ENCODE results near the gene EPHA2.

EPHA2 gene

DNA sequence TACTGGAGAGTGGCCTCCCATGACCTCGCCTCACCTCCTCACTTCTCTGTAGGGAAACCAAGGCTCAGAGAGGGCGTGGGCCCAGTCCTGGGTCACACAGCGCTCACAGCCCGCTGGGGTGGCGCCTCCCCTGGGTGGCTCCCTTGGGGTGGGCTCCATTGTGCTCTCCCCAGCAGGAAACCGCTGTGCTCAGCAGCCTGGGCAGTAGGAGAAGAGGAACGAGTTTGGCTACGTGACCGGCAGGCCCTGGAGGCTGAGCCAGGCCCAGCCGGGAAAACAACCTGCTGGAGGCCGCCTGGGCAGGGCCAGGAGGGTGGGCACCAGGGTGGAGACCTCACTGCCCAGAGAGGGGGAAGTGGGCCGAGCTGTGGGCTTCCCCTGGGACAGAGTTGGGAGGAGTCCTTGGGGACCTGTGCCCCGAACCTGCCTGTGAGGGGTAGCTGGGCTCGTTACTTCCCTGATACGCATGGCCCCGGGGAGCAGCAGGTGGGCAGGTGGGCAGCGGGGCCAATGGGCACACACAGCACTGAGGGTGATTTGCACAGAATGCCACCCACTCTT is 67.4 kb downstream of the EPHA2 start:
- TF ChIP-seq CTCF (conservative IDR thresholded peaks at IDR 0.05; ENCODE audit: low read depth, low read length): no peak
- no peak for DNase-seq (ENCODE audit: low read depth)
- H3K4me3 ChIP-seq (ENCODE audit: low read length): no peak overlapping the region

- no peak overlapping the region for H3K4me3 ChIP-seq (ENCODE audit: low read length)
- TF ChIP-seq CTCF (conservative IDR thresholded peaks at IDR 0.05; ENCODE audit: low read depth, low read length): no peak
- no peak for DNase-seq (ENCODE audit: low read depth)
These were observed 68.1 kb downstream of the EPHA2 start for GRCh38 chr1:16087733-16088132.

GRCh38 chr1:16085522-16085921 is 70.3 kb downstream of the EPHA2 start:
- H3K4me3 ChIP-seq (ENCODE audit: low read length): no peak overlapping the region
- DNase-seq (ENCODE audit: low read depth): no peak
- TF ChIP-seq CTCF (conservative IDR thresholded peaks at IDR 0.05; ENCODE audit: low read depth, low read length): no peak

- TF ChIP-seq CTCF (conservative IDR thresholded peaks at IDR 0.05; ENCODE audit: low read depth, low read length): no peak
- no peak for DNase-seq (ENCODE audit: low read depth)
- no peak overlapping the region for H3K4me3 ChIP-seq (ENCODE audit: low read length)
These were observed 72.4 kb downstream of the EPHA2 start for GRCh38 chr1:16083486-16083885.

GRCh38 chr1:16082283-16083038 is 73.4 kb downstream of the EPHA2 start:
- peak; percentile 94 for TF ChIP-seq CTCF (conservative IDR thresholded peaks at IDR 0.05; ENCODE audit: low read depth, low read length)
- no peak overlapping the region for H3K4me3 ChIP-seq (ENCODE audit: low read length)
- DNase-seq (ENCODE audit: low read depth): no peak

GRCh38 chr1:16081636-16082035 is 74.2 kb downstream of the EPHA2 start:
- no peak for DNase-seq (ENCODE audit: low read depth)
- H3K4me3 ChIP-seq (ENCODE audit: low read length): no peak overlapping the region
- no peak for TF ChIP-seq CTCF (conservative IDR thresholded peaks at IDR 0.05; ENCODE audit: low read depth, low read length)
